Panc1 (cell line): ENCODE results near the gene NUP93. TPM values are rescaled to one million over a fixed set of nuclear protein-coding genes. Genes with fewer than 3 reads are reported as not detected.

Source experiments
- ATAC-seq: fragments of 200-7000 bp; cut with Tn5 transposase; 2 replicates; pipeline ENCODE4 v1.9.1; 2020; ENCODE audit warnings: mild to moderate bottlenecking, moderate library complexity
- BruUV-seq: library from RNA; stranded (reverse); fragments of 400-500 nt; replicated peaks from 2 replicates; lab custom pipeline; 2021; lab: Mats Ljungman, UMichigan
- CTCF ChIA-PET: fragments of 300-600 bp; sonication (Branson Sonifier 250); formaldehyde crosslinking; loops from one replicate; lab custom pipeline; 2022; ENCODE audit warnings: antibody characterized with exemption; lab: Charles Lee
- POLR2A ChIA-PET: fragments of 300-600 bp; sonication (Branson Sonifier 250); formaldehyde crosslinking; loops from one replicate; lab custom pipeline; 2022; ENCODE audit warnings: antibody characterized with exemption; lab: Charles Lee
- DNase-seq: peaks from one replicate; pipeline ENCODE4 v3.0.0-alpha.2; 2010; ENCODE audit warnings: low read depth, low spot score
- H3K27ac ChIP-seq: 2 replicates; pipeline ENCODE4 v1.5.1; 2011; ENCODE audit warnings: mild to moderate bottlenecking, low read length, inconsistent platforms
- H3K27me3 ChIP-seq: fragments of 200-500 bp; sonication (Bioruptor generic); 2 replicates; pipeline ENCODE4 v1.6.0; 2014; ENCODE audit warnings: low read length, inconsistent platforms; ENCODE audit not compliant: control insufficient read depth, insufficient read depth
- H3K36me3 ChIP-seq: fragments of 200-500 bp; sonication (Bioruptor generic); 2 replicates; pipeline ENCODE4 v1.5.1; 2014; ENCODE audit warnings: inconsistent platforms, mild to moderate bottlenecking, low read length, moderate library complexity; ENCODE audit not compliant: control insufficient read depth, insufficient read depth
- H3K4me1 ChIP-seq: 2 replicates; pipeline ENCODE4 v1.5.1; 2011; ENCODE audit warnings: inconsistent platforms, mild to moderate bottlenecking, low read length, moderate library complexity; ENCODE audit not compliant: control insufficient read depth, insufficient read depth
- H3K4me3 ChIP-seq, 2 experiments: 2 replicates each; pipeline ENCODE4 v1.5.1; 2011 to 2012; ENCODE audit warnings: low read depth in 2 of 2, low read length in 2 of 2, mild to moderate bottlenecking in 2 of 2, inconsistent platforms in 1 of 2, moderate library complexity in 1 of 2
- H3K9me3 ChIP-seq: fragments of 200-500 bp; sonication (Bioruptor generic); 2 replicates; pipeline ENCODE4 v1.5.1; 2014; ENCODE audit warnings: low read depth, mild to moderate bottlenecking, inconsistent platforms, low read length, moderate library complexity; ENCODE audit not compliant: control insufficient read depth, insufficient read depth
- CTCF ChIP-seq: fragments of 450-650 bp; IDR thresholded peaks from 2 replicates; pipeline ENCODE4 v1.5.1; 2017; ENCODE audit warnings: mild to moderate bottlenecking
- POLR2AphosphoS5 ChIP-seq: IDR thresholded peaks from 2 replicates; pipeline ENCODE4 v1.6.1; 2012; ENCODE audit warnings: mild to moderate bottlenecking, low read depth, low read length, moderate library complexity
- REST ChIP-seq, 2 experiments: IDR thresholded peaks; 2 replicates each; pipeline ENCODE4 v1.6.1; 2011 to 2012; ENCODE audit warnings: low read depth in 2 of 2, control low read depth in 1 of 2, low read length in 1 of 2, mild to moderate bottlenecking in 1 of 2, moderate library complexity in 1 of 2; ENCODE audit not compliant: insufficient read depth in 1 of 2
- SIN3A ChIP-seq: IDR thresholded peaks from 2 replicates; pipeline ENCODE4 v1.6.1; 2012; ENCODE audit warnings: low read depth, mild to moderate bottlenecking, low read length, moderate library complexity, borderline replicate concordance; ENCODE audit not compliant: insufficient read depth
- TCF7L2 ChIP-seq: IDR thresholded peaks from 2 replicates; pipeline ENCODE4 v1.6.1; 2011; ENCODE audit warnings: mild to moderate bottlenecking, low read depth, low read length, inconsistent platforms
- in situ Hi-C: cut with HindIII; loops from 2 replicates; pipeline ENCODE4 v1.10.0; 2016; ENCODE audit warnings: low sequenced_read_pairs, low pct_unique_long_range_greater_than_20kb
- intact Hi-C: fragments of 100-400 bp; cut with micrococcal nuclease; formaldehyde crosslinking; loops from one replicate; pipeline ENCODE4 v1.10.0; 2022; ENCODE audit not compliant: unreplicated experiment
- total RNA-seq: library from RNA; stranded (reverse); gene quantifications from one replicate; pipeline ENCODE4 v1.2.1, GENCODE V29; 2021; ENCODE audit not compliant: unreplicated experiment

NUP93 gene
- total RNA-seq, 1 experiment from 2014 or later, result 88.5 TPM

GRCh38 chr16:56814537-56815432 is 84.9 kb downstream of the NUP93 start:
- no peaks in the 10 kb centered on the region for H3K9me3 ChIP-seq
- POLR2A ChIA-PET, result no interaction called here
- H3K4me1 ChIP-seq, result peaks cover 23% of the 10 kb centered on the region
- intact Hi-C loops (no loop called here), in situ Hi-C loops (no loop called here)
- BruUV-seq, result no TSS peak
- no peak overlapping the region for H3K4me3 ChIP-seq
- DNase-seq (no peak), ATAC-seq (peak; percentile 84)
- CTCF ChIA-PET, result no interaction called here
- TF ChIP-seq CTCF (no peak), POLR2AphosphoS5 (no peak), SIN3A (no peak), REST (IDR thresholded peaks at IDR 0.05; ENCODE audit: insufficient read depth in 1 of 2, low read depth in 2 of 2, low read length in 1 of 2) (no peak), TCF7L2 (no peak)
- peaks cover 4% of the 10 kb centered on the region; the same call in 1 of the 2 replicates for H3K36me3 ChIP-seq
- H3K27ac ChIP-seq, result peak overlapping the region; percentile 71
- no peaks in the 10 kb centered on the region for H3K27me3 ChIP-seq

GRCh38 chr16:56815721-56816120 is 85.8 kb downstream of the NUP93 start:
- ChIA-PET POLR2A (no interaction called here), CTCF (no interaction called here)
- in situ Hi-C loops (no loop called here), intact Hi-C loops (no loop called here)
- peaks cover 23% of the 10 kb centered on the region for H3K4me1 ChIP-seq
- ATAC-seq (no peak; the same call in 1 of the 2 replicates), DNase-seq (no peak)
- TF ChIP-seq CTCF (no peak), REST (IDR thresholded peaks at IDR 0.05; ENCODE audit: insufficient read depth in 1 of 2, low read depth in 2 of 2, low read length in 1 of 2) (no peak), SIN3A (no peak), TCF7L2 (no peak), POLR2AphosphoS5 (no peak)
- H3K27me3 ChIP-seq, result no peaks in the 10 kb centered on the region
- BruUV-seq, result no TSS peak
- H3K9me3 ChIP-seq, result no peaks in the 10 kb centered on the region
- peak overlapping the region; percentile 71; the same call in 1 of the 2 replicates for H3K27ac ChIP-seq
- H3K36me3 ChIP-seq, result peaks cover 4% of the 10 kb centered on the region; the same call in 1 of the 2 replicates
- H3K4me3 ChIP-seq, result no peak overlapping the region
